Left ventricle myocardium superior (tissue), 1 donor: ENCODE results near the gene POLR1B. TPM values are rescaled to one million over a fixed set of nuclear protein-coding genes. Genes with fewer than 3 reads are reported as not detected.
"Not testable (repeated sequence)": the region's sequence is repeated elsewhere in the genome, so short reads cannot be mapped to it uniquely, and the experiment has no call there.

Experiments
- ATAC-seq: fragments of 200-7000 bp; cut with Tn5 transposase; one replicate; pipeline ENCODE4 v1.9.1; 2020; ENCODE audit warnings: mild to moderate bottlenecking, moderate library complexity
- DNase-seq: peaks from one replicate; pipeline ENCODE4 v3.0.0-alpha.2; 2020
- intact Hi-C: fragments of 100-400 bp; cut with micrococcal nuclease; formaldehyde crosslinking; loops from one replicate; pipeline ENCODE4 v1.11.0; 2022
- long read RNA-seq: library from polyadenylated mRNA; unstranded; transcript quantifications from one replicate; pipeline ENCODE4 v2.0.0, GENCODE V29; 2021
- total RNA-seq: library from RNA; stranded (reverse); fragmentation: NEBNext Ultra II Directional; extraction: Animal tissue kit (Norgen Biotek cat#: 25700); gene quantifications from one replicate; pipeline ENCODE4 v1.2.1, GENCODE V29; 2021
- donor health status: DM: no; HTN: yes; CAD: no; lungs with severe emphysema.

The POLR1B gene
- 12.2 TPM for total RNA-seq
- long read RNA-seq, full-length matches to known transcripts: 13 of 17 reads
- long read RNA-seq, partial matches to known transcripts: 1 of 17 reads
- long read RNA-seq, other reads (novel, unspliced or antisense): 3 of 17 reads

GRCh38 chr2:112542123-112542983 is at the start of gene POLR1B:
POLR1B (plus strand) TSS chr2:112542465; CDS start chr2:112542495, 30 bp downstream.
- intact Hi-C loops: no loop called here
- DNase-seq (peak; percentile 88), ATAC-seq (peak; percentile 97)

GRCh38 chr2:112493048-112493447 is 49.2 kb upstream of the POLR1B start:
- intact Hi-C loops: no loop called here
- DNase-seq (no peak), ATAC-seq (no peak)

- peak; percentile 62 for ATAC-seq
- intact Hi-C loops: no loop called here
- no peak for DNase-seq
Observed at GRCh38 chr2:112493858-112494648, 48.2 kb upstream of the POLR1B start.

GRCh38 chr2:112494828-112495227 is 47.4 kb upstream of the POLR1B start:
- no peak for ATAC-seq
- intact Hi-C loops: no loop called here
- no peak for DNase-seq

GRCh38 chr2:112495878-112496277 is 46.4 kb upstream of the POLR1B start:
- DNase-seq, ATAC-seq, intact Hi-C loops: not testable (repeated sequence)

- DNase-seq, intact Hi-C loops: not testable (repeated sequence)
- peak; percentile 69 for ATAC-seq
Observed at GRCh38 chr2:112500850-112501484, 41.3 kb upstream of the POLR1B start.

GRCh38 chr2:112509239-112509998 is 32.8 kb upstream of the POLR1B start:
- DNase-seq, intact Hi-C loops, ATAC-seq: not testable (repeated sequence)

GRCh38 chr2:112516801-112517200 is 25.5 kb upstream of the POLR1B start:
- no peak for DNase-seq
- intact Hi-C loops: no loop called here
- no peak for ATAC-seq

GRCh38 chr2:112518807-112519206 is 23.5 kb upstream of the POLR1B start:
- ATAC-seq (no peak), DNase-seq (no peak)
- intact Hi-C loops: no loop called here

GRCh38 chr2:112519506-112519905 is 22.8 kb upstream of the POLR1B start:
- DNase-seq: no peak
- intact Hi-C loops: no loop called here
- no peak for ATAC-seq

GRCh38 chr2:112520234-112520783 is 22.0 kb upstream of the POLR1B start:
- DNase-seq: no peak
- intact Hi-C loops: no loop called here
- no peak for ATAC-seq

- DNase-seq (no peak), ATAC-seq (no peak)
- intact Hi-C loops: no loop called here
Observed at GRCh38 chr2:112523291-112523777, 18.9 kb upstream of the POLR1B start.

- intact Hi-C loops, ATAC-seq, DNase-seq: not testable (repeated sequence)
Observed at GRCh38 chr2:112524276-112524675, 18.0 kb upstream of the POLR1B start.

- no peak for DNase-seq
- ATAC-seq: no peak
- intact Hi-C loops: no loop called here
Observed at GRCh38 chr2:112528541-112528940, 13.7 kb upstream of the POLR1B start.

- intact Hi-C loops: no loop called here
- peak; percentile 34 for ATAC-seq
- no peak for DNase-seq
Observed at GRCh38 chr2:112529757-112530156, 12.5 kb upstream of the POLR1B start.

- intact Hi-C loops: no loop called here
- ATAC-seq: no peak
- DNase-seq: no peak
Observed at GRCh38 chr2:112530728-112531127, 11.5 kb upstream of the POLR1B start.

GRCh38 chr2:112534826-112535225 is 7.4 kb upstream of the POLR1B start:
- DNase-seq (no peak), ATAC-seq (no peak)
- intact Hi-C loops: no loop called here

GRCh38 chr2:112536665-112537064 is 5.6 kb upstream of the POLR1B start:
- DNase-seq, intact Hi-C loops, ATAC-seq: not testable (repeated sequence)
